G401 (cell line): Measurements from ENCODE around the gene RASGRP3. TPM values are rescaled to one million over a fixed set of nuclear protein-coding genes. Genes with fewer than 3 reads are reported as not detected.
"Not testable (repeated sequence)": the region's sequence is repeated elsewhere in the genome, so short reads cannot be mapped to it uniquely, and the experiment has no call there.

Experiments
- DNase-seq: peaks from one replicate; pipeline ENCODE4 v3.0.0-alpha.2; 2015; ENCODE audit warnings: low spot score
- in situ Hi-C: cut with HindIII; loops from 2 replicates; pipeline ENCODE4 v1.10.0; 2016; ENCODE audit warnings: low sequenced_read_pairs, mixed read lengths
- total RNA-seq: library from RNA; depleted of rRNA; stranded (reverse); fragments of >200 nt; shearing (Covaris generic); gene quantifications from 2 replicates; pipeline ENCODE4 v1.2.3, GENCODE V29; 2014

Gene RASGRP3
- total RNA-seq, 1 experiment from 2014 or later = 2.7 TPM

DNA sequence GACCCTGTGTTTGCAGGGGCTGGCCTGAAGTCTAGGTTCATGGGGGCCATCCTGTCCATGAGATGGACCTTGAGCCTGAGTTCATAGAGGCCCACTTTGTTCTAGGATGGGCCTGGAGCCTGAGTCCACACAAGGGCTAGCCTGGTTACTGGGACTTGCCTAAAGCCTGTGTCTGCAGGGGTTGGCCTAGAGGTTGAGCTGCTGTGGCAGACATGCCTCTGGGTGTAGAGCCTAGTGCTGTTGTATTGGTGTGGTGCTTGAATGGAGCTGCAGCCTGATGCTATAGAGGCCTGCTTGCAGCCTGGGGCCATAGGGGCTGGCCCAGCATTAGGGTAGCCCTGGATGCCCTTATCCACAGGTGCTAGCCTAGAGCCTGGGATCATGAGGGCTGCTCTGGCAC, 23.9 kb upstream of the RASGRP3 start:
- DNase-seq = no peak
- in situ Hi-C loops = no loop called here

- no peak for DNase-seq
- in situ Hi-C loops = no loop called here
Observed at GRCh38 chr2:33453905-33454479, 22.5 kb upstream of the RASGRP3 start.

GRCh38 chr2:33457556-33458247, 18.7 kb upstream of the RASGRP3 start:
- in situ Hi-C loops = no loop called here
- no peak for DNase-seq

- no peak for DNase-seq
- in situ Hi-C loops = no loop called here
Observed at GRCh38 chr2:33458248-33458819, 18.1 kb upstream of the RASGRP3 start.

- in situ Hi-C loops = no loop called here
- no peak for DNase-seq
Observed at GRCh38 chr2:33459745-33460144, 16.7 kb upstream of the RASGRP3 start.

DNA sequence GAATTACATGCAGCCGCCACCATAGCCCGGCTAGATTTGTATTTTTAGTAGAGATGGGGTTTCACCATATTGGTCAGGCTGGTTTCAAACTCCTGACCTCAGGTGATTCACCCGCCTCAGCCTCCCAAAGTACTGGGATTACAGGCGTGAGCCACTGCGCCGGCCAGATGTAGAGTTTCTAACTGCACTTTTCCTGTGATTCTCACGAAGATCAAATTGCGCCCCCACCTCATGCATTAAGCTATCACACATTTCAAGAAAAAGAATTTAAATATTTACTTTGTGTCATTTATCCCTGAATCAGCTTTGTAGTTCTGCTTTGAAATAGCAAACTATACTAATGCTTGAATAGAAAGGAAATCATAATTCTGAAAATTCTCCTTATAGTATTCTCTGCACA, 13.9 kb upstream of the RASGRP3 start:
- DNase-seq, in situ Hi-C loops: not testable (repeated sequence)

DNA sequence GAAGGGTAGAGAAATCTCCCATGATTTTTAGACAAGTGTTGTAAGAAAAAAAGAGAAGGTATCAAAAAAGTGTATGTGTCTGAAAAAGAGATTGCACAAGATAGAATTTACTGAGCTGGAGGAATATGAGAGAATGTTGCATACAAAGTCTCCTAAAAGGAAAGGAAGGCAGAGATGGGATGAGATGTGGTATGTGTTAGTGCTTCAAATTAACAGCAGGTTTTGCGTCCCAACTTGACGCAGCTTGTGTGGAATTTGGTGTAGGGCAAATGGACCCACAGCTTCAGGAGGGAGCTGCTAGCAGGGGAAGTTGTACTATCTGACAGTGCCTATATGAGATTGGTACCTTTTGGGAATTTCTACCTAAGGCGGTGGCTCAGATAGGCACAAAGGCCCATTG, 9.0 kb upstream of the RASGRP3 start:
- in situ Hi-C loops = no loop called here
- no peak for DNase-seq

DNA sequence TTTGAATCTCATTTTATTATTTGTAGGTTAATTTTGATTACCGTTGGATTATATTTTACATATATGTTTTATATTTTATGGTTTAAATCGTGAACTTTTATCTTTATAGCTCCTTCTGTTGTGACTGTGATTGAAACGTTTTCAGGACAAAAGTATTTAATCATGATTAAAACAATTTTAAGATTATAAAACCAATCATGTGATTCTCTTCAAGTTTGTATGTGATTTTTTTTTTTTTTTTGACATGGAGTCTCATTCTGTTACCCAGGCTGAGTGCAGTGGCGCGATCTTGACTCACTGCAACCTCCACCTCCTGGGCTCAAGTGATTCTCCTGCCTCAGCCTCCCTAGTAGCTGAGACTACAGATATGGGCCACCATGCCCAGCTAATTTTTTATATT, 7.2 kb upstream of the RASGRP3 start:
- in situ Hi-C loops = no loop called here
- DNase-seq = no peak

DNA sequence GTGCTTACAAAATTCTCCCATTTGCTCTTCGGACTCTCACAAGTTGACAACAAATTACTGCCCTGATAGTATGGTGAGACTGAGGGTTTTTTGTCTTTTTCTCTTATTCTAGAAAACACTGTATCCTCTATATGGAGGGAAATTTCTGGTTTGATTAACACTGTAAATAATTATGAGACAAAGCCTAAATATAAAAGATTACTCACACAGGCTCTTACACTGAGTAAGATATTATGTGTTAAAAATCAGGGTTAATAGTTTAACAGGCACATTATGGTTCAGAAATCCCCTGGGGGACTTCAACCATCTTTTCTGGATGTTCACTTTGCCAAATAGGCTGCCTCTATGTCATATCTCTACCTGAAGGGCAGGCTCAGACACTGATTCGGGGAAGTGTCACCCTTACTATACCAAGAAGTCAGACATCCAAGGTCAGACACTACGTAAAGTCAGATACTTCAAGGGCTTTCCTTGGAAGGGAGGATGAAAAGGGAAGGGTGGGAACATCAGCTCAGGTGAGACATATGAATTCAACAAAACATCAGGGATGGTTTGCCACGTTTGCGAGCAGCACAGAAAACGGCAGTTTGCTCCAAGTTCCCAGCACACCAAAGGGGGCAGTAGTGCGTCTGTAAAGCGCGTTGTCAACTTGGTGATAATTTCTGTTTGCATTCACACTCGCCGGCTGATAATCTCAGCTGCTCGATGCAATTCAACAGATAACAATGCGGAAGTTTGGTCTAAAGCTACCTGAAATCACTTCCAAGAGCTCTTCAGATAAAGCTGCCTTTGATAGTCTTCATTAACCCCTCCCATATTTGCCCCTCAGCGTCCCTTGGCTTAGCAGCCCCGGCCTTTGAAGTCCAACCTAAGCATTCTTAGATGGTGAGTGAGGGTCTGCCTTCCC, 972 bp upstream of the RASGRP3 start:
- in situ Hi-C loops = no loop called here
- peak; percentile 40 for DNase-seq

- DNase-seq = no peak
- in situ Hi-C loops = no loop called here
Observed at GRCh38 chr2:33476793-33477190, 343 bp downstream of the RASGRP3 start.

GRCh38 chr2:33477473-33478468, 1.3 kb downstream of the RASGRP3 start:
- no peak for DNase-seq
- in situ Hi-C loops = no loop called here

GRCh38 chr2:33478968-33479731, 2.7 kb downstream of the RASGRP3 start:
- in situ Hi-C loops = no loop called here
- no peak for DNase-seq

- in situ Hi-C loops = no loop called here
Observed at GRCh38 chr2:33482518-33482917, 6.1 kb downstream of the RASGRP3 start.

GRCh38 chr2:33484042-33484621, 7.7 kb downstream of the RASGRP3 start:
- DNase-seq = no peak
- in situ Hi-C loops = no loop called here

More at GRCh38 chr2:33482518-33482917, 6.1 kb downstream of the RASGRP3 start:
- no peak for DNase-seq

- no peak for DNase-seq
- in situ Hi-C loops = no loop called here
Observed at GRCh38 chr2:33485051-33485450, 8.6 kb downstream of the RASGRP3 start.

DNA sequence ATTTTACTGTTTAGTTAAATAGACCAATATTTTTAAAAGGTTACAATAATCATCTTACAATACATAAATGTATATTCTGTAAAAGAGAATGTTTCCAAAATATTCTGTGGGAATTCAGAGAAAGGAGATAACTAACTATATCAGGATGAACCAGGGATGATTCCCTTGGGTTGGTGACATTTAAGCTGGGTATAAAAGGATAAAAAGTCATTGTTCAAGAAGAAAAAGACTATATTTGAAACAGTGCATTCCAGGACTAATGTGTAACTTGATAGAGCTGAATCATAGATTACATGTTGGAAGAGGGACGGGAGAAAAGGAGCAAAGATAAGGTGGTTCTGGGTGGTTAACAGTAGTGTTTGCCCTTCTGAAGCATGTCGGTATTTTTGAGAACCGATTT, 10.1 kb downstream of the RASGRP3 start:
- no peak for DNase-seq
- in situ Hi-C loops = no loop called here

GRCh38 chr2:33488178-33488690, 11.8 kb downstream of the RASGRP3 start:
- in situ Hi-C loops = no loop called here
- no peak for DNase-seq
